Testis (tissue), 2 donors: ENCODE data around the gene PTPRN2.

ENCODE experiments used
- CTCF ChIP-seq, 3 experiments: fragments of 450-650 bp in 2 of 3; fragments of 200-600 bp in 1 of 3; sonication (generic) in 1 of 3; IDR thresholded peaks; one replicate each; pipeline ENCODE4 v1.5.1; 2016 to 2019; ENCODE audit warnings: antibody characterized with exemption in 3 of 3, mild to moderate bottlenecking in 2 of 3, moderate library complexity in 1 of 3
- POLR2A ChIP-seq: fragments of 450-650 bp; IDR thresholded peaks from one replicate; pipeline ENCODE4 v1.6.1; 2017; ENCODE audit warnings: antibody characterized with exemption, mild to moderate bottlenecking, moderate library complexity

GRCh38 chr7:157994319-157994718 lies 593.3 kb downstream of the PTPRN2 start:
- no peak for TF ChIP-seq POLR2A
- no peak for TF ChIP-seq CTCF (IDR thresholded peaks at IDR 0.05)
